ENCODE data around the gene PRKAG2. TPM values are rescaled to one million over a fixed set of nuclear protein-coding genes. Genes with fewer than 3 reads are reported as not detected.

PRKAG2 gene
- total and polyA plus RNA-seq, 2 of the 8 experiments (the other 6 are each of a cell fraction or from before 2014, with no cell fraction given) = 7.5 to 18.1 TPM

DNA sequence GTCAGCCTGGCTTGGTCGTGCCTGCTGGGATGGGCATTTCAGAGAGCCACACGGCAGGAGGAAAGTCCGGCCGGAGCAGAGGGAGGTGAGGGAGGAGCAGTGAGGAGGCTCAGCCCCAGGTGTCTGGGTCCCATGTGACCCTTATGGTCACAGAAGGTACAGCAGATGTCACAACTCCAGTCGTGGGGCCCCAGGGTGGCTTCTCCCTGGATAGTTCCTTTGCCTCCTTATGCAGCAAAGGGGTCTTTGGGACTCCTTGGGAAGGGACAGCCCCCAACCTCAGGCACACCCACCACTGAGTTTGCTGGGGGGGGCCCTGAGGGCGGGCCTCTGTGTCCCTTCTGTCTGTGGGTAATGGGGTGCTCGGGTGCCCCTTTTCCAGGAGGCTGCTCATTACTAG lies 19.6 kb upstream of the PRKAG2 start (continued):
- TF ChIP-seq, protein P1, sequence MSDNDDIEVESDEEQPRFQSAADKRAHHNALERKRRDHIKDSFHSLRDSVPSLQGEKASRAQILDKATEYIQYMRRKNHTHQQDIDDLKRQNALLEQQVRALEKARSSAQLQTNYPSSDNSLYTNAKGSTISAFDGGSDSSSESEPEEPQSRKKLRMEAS (IDR thresholded peaks at IDR 0.05) = no peak
- TF ChIP-seq POLR2A (IDR thresholded peaks at IDR 0.05; ENCODE audit: control extremely low read depth in 1 of 2, low read depth in 2 of 2, low read length in 2 of 2) (no peak), TEAD4 (IDR thresholded peaks at IDR 0.05; ENCODE audit: low read depth, low read length) (no peak), KDM5A (IDR thresholded peaks at IDR 0.05; ENCODE audit: low read length) (no peak), JUND (IDR thresholded peaks at IDR 0.05; ENCODE audit: low read length) (no peak), GABPA (IDR thresholded peaks at IDR 0.05; ENCODE audit: borderline replicate concordance, insufficient read depth, low read length) (no peak), TCF12 (IDR thresholded peaks at IDR 0.05; ENCODE audit: low read depth, low read length) (no peak)

Measured in H1 (cell line).